Activated T-helper 9 cell treated with anti-CD3 and anti-CD28 coated beads, Interleukin-2, amount 50 U/mL, for 16 hours (primary cell): Measurements from ENCODE around the gene TUBA3D.
"Not testable (repeated sequence)": the region's sequence is repeated elsewhere in the genome, so short reads cannot be mapped to it uniquely, and the experiment has no call there.

ENCODE experiments used
- DNase-seq: peaks from one replicate; pipeline ENCODE4 v3.0.0-alpha.2; 2020; ENCODE audit warnings: low read depth

The TUBA3D gene

DNA sequence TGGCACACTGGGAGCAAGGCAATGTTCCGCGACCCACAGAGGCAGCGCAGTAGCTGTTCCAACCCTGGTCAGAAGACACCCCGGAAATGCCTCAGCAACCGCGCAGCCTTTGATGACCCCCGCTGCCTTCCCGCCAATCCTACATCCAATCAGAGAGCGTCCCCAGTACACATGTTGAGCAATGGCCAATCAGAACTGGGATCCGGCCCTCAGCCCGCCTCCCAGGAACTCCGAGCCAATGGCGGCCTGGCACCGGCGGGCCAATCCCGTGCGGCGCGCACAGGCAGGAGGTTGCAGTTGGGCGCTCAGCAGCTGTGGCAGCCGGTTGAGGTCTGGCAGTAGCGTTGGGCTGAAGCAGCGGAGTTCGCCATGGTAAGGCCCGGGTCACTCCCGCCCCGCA, at the start of gene TUBA3D:
TUBA3D (plus strand) TSS at position 289 of the 400 bp plus-strand sequence; CDS start at position 370, 81 bp downstream.
- no peak for DNase-seq

DNA sequence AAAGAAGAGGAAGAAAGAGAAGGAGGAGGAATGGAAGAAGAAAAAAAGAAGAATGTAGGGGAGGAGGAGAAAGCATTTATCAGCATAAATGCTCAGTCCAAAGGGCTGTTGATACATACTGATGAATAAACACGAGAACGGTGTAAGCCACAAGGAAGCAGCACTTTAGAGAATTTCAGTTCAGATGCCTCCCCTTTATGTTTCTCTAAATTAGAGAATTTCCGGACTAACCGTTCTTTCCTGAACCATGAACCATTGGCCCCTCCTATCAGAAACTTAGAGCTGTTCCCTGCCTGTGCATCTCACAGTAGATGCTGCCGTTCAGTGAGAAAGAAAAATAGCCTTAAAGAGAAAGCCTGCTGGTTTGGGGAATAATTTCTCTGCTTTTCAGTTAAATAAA, 49.2 kb upstream of the TUBA3D start:
- DNase-seq: no peak

DNA sequence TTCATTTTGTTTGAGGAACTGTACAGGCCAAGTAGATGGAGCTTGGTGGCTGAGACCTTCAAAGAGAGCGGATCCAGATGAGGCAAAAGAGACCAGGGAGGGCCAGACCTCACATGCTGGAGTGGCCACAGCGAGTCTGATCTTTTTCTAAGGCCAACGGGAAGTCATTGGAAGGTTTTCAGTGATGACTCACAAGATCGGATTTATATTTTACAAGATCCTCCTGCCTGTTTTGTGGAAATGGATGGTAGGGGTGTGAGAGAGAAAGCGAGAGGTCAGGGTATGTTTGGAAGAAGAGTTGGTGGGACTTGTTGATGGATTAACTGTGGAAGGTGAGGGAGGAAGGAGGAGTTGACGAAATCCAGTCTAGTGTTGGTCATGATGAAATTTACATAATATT, 44.6 kb upstream of the TUBA3D start:
- no peak for DNase-seq

DNA sequence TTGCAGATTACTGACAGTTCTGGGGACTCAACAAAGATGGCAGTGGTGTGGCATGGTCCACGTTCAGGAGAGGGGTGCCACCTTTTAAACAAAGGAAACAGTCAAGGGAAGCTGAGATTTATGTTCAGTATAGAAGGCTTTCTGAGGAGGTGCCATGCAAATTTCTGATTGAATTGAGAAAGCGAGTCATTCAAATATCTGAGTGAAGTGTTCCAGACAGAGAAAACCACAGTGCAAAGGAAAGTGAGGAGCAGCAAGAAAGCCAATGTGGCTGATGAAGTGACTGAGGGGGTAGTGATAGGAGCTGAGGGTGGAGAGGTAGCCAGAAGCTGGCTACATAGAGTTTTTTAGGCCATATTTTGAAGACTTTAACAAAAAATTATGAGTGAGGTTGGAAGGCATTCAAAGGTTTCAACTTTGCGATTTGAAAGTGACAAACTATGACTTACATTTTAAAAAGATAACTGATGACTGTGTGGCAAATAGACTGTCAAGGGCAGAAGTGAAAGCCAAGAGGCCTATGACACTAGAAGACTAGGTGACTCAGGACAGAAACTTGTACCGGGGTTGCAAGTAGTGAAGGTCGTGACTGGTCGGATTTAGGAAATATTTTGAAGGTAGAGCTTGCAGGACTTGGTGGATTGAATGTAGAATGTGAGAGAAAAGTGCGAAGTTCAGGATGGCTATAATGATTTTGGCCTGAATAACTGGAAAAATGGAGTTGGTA, 35.0 kb upstream of the TUBA3D start:
- DNase-seq: not testable (repeated sequence)

DNA sequence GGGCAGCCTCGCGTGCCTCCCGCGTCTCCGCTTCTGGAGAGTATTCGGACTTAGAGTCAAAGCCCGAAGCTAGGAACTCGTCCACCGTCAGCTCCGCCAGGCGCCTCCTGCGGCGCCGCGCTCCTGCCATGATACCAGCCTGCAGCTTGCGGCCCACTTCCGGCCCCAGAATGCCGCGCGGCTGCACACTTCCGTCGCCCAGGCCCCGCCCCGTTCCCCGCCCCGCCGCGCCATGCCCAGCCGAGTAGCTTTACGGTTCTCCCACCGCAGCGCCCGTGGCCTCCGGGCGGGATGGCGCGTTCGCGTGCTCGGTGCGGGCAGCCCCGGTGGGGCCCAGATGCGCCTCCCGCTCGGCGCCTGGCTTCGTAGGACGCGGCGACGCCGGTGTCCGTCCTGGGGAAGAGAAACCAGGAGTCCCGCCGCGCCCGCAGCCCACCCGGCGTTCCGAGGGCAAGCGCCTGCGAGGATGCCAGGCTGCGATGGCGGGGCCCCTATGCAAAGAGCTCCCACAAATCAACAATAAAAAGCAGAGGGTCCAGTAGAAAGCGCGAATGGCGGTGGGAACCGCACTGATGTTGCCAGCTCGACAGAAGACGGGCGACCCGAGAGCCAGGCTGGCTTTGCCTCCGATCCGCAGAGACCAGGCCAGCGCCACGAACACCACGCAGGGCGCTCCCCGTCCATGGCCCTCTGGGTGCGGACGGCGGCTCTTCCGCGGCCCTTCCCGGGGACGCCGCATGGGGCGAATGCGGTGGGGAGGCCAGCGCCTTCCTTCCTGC, 31.0 kb upstream of the TUBA3D start:
- not testable (repeated sequence) for DNase-seq

DNA sequence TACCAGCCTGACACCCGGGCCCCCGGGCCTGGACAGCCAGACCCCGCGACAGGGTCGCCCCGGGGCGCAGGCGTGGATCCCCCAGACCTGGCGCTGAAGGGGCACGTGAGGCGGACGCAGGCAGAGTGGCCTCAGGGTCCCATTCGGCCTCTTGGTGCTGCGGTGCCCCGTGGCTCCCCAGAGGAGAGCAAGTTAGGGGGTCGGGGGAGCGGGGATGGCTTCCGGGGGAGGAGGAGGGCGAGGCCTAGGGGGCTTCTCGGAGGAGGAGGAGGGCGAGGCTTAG, 30.5 kb upstream of the TUBA3D start:
- not testable (repeated sequence) for DNase-seq

DNA sequence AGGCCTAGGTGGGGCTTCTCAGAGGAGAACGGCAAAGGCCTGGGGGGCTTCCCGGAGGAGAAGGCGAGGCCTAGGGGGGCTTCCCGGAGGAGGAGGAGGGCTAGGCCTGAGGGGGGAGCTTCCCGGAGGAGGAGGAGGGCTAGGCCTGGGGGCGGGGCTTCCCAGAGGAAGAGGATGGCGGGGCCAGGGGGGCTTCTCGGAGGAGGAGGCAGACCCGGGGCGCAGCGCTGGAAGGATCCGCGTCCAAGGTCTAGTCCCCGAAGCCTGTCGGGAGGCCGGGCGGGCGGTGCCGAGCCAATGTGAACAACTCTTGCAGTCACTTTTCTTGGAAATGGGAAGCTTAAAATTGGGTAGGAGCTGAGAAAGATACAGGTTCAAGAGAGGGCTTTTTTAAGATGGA, 30.0 kb upstream of the TUBA3D start:
- no peak for DNase-seq

DNA sequence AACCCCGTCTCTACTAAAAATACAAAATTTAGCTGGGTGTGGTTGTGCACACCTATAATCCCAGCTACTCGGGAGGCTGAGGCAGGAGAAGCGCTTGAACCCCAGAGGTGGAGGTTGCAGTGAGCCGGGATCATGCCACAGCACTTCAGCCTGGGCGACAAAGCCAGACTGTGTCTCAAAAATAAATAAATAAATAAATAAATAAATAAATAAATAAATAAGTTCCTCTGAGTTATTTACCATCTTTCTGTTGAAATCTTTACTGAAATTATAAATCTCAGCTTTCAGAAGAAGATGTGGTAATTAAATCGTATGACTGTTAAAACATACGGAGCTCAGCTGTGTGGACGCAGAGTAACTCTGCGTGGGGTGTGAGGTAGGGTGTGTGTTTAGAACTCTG, 27.9 kb upstream of the TUBA3D start:
- not testable (repeated sequence) for DNase-seq

DNA sequence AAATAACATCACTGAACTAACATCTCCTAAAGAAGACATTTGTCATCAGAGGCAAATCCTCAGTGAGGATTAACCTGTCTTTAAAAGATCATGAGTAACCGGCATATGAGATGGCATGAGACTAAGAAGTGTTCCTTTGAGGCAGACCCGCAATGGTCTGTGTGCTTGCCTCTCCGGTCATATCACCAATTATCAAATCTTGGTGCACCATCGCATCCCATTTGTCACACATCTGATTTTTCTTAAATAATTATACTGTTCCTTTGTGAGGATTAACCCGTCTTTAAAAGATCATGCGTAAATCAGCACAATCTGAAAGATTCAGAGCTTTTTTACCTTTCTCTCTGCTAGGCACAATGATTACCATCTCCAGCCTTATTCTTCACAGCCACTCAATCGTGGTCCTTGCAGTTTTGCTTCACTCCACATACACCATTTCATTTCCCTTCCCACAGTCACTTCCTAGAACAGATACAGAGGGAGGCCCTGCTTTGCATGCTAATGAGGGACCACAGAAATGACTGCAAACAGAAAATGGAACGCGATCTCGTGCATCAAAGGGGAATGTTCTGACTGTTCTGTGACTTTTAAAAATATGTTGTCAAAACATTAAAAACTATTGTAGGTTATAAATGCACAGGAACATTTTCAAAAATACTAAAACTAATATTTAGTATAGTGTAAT, 24.5 kb upstream of the TUBA3D start:
- DNase-seq: not testable (repeated sequence)

DNA sequence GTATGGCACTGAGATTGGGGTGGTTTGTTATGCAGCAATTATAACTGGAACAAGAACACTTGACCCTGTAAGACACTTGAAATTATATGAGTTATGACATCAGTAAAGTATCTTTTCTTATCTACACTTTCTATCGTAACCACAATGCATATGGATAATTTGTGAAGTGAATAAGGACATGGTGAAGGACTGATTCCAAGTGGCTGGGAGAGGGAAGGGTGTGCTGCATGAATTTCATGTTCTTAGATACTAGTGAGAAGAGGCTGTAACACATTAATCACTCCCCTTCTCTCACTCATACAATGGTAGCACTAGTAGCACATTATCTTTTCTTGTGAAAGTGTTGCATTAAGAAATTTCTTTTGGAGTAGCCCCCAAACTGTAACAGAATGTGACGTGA, 21.0 kb upstream of the TUBA3D start:
- not testable (repeated sequence) for DNase-seq

DNA sequence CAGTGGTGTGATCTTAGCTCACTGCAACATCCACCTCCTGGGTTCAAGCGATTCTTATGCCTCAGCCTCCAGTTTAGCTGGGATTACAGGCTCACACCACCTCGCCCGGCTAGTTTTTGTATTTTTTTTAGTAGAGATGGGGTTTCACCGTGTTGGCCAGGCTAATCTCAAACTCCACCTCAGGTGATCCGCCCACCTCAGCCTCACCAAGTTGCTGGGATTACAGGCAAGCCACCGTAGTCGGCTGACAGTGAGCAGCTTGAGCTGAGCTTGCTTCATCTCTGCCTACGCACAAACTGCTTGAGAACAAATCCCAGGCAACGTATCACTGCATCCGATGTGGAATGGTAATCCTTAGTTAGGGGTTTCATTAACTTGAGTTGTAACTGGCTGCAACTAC, 8.2 kb upstream of the TUBA3D start:
- not testable (repeated sequence) for DNase-seq

DNA sequence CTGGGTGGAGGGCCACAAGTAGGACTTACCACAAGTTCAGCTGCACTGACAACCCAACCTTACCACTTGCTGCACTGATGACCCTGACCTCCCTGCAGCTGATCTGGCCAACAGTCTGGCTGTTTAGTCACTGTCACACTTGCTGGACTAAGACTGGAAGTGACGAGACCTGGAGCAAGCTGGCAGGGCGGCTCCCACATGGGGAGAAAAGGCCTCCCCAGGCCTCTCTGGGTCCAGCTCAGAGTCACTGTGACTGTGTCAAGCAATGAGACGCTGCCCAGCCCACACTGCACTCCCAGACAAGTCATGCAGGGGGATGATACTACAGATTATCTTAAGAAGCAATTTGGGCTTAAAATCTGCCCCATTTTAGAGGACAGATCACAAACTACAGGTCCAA, 5.0 kb upstream of the TUBA3D start:
- not testable (repeated sequence) for DNase-seq

DNA sequence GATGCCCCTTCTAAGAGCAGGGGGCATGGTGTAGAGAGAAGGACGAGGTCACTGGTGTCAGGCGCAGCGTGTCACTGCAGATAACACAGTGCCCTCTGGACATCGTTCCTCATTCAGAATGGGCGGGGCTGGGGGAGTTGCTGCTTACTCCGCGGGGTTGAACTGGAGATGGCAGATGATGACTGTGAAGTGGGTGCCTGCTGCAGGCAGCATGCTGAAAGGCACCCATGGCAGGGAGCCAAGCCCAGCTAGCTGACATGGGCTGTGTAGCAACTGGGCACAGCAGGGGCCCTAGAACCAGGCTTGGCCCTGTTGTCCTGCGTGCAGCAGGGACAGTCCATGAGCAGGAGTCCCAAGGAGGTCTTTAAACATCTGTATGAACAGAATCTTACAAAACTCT, 4.3 kb upstream of the TUBA3D start:
- DNase-seq: not testable (repeated sequence)

DNA sequence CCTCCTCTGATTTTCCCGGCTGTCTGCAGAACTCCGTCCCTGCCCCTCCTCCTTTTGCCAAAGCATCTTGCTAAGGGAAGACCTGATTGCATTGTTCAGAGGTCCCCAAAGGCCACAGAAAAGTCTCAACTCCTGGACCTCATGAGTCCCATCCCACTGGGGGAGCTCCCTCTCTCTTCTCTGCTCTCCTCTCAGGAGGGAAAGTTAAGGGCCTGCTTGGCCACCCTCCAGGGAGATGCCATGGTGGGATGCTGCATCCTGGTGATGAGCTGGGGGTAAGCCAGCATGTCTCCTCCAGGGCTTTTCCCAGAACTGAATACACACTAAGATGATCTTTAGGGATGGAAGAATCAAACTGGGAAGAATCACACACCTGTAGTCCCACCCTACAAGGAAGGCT, 2.7 kb upstream of the TUBA3D start:
- not testable (repeated sequence) for DNase-seq

DNA sequence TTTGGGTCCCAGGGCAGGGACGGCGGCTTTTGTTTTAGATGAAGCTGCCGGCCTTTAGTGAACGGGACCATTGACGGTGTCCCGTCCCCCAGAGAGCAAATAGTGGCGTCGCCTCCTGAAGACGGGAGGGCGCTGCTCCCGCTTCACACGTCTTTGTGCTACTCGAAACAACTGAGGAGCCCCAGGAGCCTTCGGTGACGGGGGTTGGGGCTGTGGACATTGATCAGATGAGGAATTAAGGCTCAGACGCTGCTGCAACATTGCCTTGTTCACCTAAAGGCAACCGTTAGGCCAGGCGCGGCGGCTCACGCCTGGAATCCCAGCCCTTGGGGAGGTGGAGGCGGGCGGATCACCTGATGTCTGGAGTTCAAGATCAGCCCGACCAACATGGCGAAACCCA, 444 bp downstream of the TUBA3D start:
- DNase-seq: not testable (repeated sequence)

DNA sequence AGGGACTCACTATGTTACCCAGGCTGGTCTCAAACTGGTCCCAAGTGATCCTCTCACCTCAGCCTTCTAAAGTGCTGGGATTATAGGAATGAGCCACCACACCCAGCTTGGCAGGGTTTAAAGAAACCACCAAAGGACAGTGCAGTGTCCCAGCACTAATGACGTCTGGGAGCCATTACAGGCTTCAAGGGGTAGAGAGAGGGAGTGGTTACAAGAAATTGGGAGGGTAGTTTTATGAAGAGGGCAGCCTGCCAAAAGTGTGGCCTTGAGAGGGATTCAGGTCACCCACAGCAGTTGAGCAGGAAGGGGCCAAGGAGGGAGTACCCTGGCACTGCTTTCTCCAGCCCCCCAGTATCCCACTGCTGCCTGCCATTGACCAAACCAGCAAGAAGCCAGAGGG, 1.3 kb downstream of the TUBA3D start:
- DNase-seq: not testable (repeated sequence)

DNA sequence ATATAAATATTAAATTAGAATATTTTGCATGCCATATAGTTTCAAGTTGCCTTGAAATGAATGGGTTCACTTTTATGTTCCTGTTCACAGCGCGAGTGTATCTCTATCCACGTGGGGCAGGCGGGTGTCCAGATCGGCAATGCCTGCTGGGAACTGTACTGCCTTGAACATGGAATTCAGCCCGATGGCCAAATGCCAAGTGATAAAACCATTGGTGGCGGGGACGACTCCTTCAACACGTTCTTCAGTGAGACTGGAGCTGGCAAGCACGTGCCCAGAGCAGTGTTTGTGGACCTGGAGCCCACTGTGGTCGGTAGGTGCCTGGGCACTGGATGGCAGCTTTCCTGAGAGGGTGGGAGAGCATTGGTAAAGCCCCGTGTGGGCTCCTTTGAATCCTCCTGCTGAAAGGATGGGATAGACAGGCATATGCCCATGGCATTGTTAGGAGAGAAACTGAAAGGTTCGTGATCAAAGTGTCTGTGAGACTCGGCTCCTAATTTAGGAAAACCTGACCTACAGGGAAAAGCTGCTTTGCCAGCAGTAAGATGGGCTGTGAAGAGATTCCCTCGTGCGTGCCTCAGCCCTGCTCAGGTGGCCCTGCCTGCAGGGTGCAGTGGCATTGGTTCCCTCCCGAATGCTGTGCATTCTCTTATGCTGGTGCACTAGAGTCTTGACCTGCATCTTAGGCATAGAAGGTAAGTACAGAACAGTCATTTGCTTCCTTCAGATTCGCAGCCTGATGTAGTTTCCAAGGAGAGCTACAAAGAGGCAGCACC, 2.3 kb downstream of the TUBA3D start:
- DNase-seq: not testable (repeated sequence)

DNA sequence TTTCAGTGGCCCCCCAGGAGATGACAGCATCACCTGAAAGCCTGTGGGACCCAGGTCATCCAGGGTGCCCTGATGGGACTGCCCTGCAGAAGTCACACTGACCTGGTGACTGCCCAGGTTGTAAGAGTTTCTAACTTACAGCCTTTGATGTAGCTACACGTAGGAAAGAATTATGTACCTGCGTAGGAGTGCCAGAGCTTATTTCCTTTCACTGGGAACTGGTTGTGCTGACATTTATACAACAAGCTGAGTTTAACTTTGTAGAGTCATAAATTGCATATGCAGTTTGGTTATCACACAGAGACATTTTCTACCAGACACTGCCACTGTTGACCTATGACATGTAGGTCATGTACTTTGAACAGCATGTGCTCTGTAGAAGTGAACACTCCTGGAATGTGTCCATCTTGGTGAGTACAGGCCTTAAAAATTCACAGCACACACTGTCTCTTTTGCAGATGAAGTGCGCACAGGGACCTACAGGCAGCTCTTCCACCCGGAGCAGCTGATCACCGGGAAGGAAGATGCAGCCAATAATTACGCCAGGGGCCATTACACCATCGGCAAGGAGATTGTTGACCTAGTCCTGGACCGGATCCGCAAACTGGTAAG, 3.0 kb downstream of the TUBA3D start:
- not testable (repeated sequence) for DNase-seq

DNA sequence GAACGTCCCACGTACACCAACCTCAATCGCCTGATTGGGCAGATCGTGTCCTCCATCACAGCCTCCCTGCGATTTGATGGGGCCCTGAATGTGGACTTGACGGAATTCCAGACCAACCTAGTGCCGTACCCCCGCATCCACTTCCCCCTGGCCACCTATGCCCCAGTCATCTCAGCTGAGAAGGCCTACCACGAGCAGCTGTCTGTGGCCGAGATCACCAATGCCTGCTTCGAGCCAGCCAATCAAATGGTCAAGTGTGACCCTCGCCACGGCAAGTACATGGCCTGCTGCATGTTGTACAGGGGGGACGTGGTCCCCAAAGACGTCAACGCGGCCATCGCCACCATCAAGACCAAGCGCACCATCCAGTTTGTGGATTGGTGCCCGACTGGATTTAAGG, 4.4 kb downstream of the TUBA3D start:
- DNase-seq: not testable (repeated sequence)

DNA sequence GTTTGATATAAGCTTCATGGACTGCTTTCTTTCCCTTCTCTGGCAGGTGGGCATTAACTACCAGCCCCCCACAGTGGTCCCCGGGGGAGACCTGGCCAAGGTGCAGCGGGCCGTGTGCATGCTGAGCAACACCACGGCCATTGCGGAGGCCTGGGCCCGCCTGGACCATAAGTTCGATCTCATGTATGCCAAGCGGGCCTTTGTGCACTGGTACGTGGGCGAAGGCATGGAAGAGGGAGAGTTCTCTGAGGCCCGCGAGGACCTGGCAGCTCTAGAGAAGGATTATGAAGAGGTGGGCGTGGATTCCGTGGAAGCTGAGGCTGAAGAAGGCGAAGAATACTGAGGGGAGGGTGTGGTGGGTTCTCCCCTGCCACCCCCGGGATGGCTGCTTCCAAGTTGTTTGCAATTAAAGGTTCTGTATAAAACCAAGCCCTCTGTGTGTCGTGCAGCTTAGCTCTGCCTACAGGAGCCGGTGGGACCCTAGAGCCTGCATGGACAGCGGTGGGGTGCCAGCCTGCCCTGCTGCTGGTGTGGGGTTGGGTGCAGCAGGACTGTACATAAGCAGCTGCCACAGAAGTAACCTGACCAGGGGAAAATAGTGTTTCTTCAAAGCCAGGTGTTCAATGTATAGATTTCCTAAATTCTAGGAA, 6.7 kb downstream of the TUBA3D start:
- DNase-seq: not testable (repeated sequence)
